T-helper 1 cell treated with Interleukin-12 subunit alpha and Interleukin-12 subunit beta and Interleukin-4 antibody, amounts not matched to agents 30 μg/mL and 1 μg/mL, for 36 hours (primary cell): ENCODE data around the gene MMEL1.
"Not testable (repeated sequence)": the region's sequence is repeated elsewhere in the genome, so short reads cannot be mapped to it uniquely, and the experiment has no call there.

Source experiments
- H3K27ac Mint-ChIP-seq: one replicate; pipeline ENCODE4 v1.8.0; 2021; ENCODE audit warnings: mild to moderate bottlenecking, mixed read lengths
- H3K27me3 Mint-ChIP-seq: one replicate; pipeline ENCODE4 v1.8.0; 2021; ENCODE audit warnings: low read depth, mixed read lengths
- H3K36me3 Mint-ChIP-seq: one replicate; pipeline ENCODE4 v1.8.0; 2021; ENCODE audit warnings: low read depth, mixed read lengths
- H3K4me1 Mint-ChIP-seq: one replicate; pipeline ENCODE4 v1.8.0; 2021; ENCODE audit warnings: low read depth, mixed read lengths
- H3K4me3 Mint-ChIP-seq: one replicate; pipeline ENCODE4 v1.8.0; 2021; ENCODE audit warnings: mild to moderate bottlenecking, moderate library complexity, mixed read lengths
- H3K9me3 Mint-ChIP-seq: one replicate; pipeline ENCODE4 v1.8.0; 2021; ENCODE audit warnings: mixed read lengths

Gene MMEL1

DNA sequence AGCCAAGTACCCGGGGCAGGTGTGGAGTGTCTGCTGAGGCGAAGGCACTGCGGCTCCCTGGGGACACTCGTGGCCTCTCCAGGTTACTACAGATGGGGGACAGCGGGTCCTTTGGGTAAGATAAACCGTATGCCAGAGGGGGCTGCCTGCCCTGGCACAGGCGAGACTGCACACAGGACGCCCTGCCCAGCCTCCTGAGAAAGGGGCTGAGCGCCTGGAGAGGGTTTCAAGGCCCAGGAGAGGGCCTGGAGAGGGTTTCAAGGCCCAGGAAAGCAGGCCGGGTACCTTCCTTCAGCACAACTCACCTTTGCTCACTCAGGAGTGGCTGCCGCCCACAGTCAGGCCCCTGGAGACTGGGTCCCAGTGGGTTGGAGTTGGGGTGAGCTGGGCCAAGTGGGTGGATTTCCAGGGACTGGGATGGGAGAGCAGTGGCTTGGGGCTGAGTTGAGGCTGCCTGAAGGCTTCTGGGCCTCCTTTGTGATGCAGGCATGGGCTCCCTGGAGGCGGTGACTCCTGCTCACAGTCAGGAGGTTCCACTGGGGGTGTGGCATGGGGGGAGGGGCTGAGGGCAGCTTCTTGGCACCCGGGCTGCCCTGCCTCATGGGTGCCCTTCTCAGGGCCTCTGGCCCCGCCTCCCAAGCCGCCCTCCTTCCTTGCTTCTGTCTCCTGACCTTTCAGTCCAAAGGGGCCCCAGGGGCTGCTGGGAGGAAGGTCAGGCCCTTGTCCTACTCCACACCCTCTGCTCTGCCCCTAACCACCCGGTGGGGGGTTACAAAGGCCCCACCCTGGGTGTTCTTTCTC, at the start of gene MMEL1:
MMEL1 (minus strand) TSS at position 456 of the 801 bp plus-strand sequence. CDS start 3,532 bp downstream, outside the sequence.
- Mint-ChIP-seq H3K4me1 (no peaks in the 10 kb centered on the region), H3K9me3 (peaks cover 26% of the 10 kb centered on the region), H3K27me3 (peaks cover 32% of the 10 kb centered on the region), H3K27ac (no peak within 1 kb of the TSS), H3K4me3 (no peak within 1 kb of the TSS), H3K36me3 (peaks cover 3% of the 10 kb centered on the region)

GRCh38 chr1:2676726-2677125, 43.9 kb upstream of the MMEL1 start:
- not testable (repeated sequence) for H3K4me3 Mint-ChIP-seq, H3K4me1 Mint-ChIP-seq, H3K9me3 Mint-ChIP-seq, H3K36me3 Mint-ChIP-seq, H3K27ac Mint-ChIP-seq, H3K27me3 Mint-ChIP-seq

DNA sequence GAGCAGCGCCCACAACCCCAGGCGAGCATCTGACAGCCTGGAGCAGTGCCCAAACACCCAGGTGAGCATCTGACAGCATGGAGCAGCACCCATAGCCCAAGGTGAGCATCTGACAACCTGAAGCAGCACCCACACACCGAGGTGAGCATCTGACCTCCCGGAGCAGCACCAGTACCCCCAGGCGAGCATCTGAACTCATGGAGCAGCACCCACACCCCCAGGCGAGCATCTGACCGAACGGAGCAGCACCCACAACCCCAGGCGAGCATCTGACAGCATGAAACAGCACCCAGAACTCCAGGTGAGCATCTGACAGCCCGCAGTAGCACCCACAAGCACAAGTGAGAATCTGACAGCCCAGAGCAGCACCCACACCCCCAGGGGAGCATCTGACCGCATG, 38.8 kb upstream of the MMEL1 start:
- H3K4me1 Mint-ChIP-seq, H3K27me3 Mint-ChIP-seq, H3K9me3 Mint-ChIP-seq, H3K36me3 Mint-ChIP-seq, H3K4me3 Mint-ChIP-seq, H3K27ac Mint-ChIP-seq: not testable (repeated sequence)

DNA sequence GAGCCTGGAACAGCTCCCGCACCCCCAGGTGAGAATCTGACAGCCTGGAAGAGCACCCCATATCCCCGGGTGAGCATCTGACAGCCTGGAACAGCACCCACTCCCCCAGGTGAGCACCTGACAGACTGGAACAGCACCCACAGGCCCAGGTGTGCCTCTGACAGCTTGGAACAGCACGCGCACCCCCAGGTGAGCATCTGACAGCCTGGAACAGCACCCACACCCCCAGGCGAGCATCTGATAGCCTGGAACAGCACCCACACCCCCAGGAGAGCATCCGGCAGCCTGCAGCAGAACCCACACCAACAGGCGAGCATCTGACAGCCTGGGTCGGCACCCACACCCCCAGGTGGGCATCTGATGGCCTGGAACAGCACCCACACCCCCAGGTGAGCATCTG, 27.0 kb upstream of the MMEL1 start:
- not testable (repeated sequence) for H3K27ac Mint-ChIP-seq, H3K4me1 Mint-ChIP-seq, H3K4me3 Mint-ChIP-seq, H3K27me3 Mint-ChIP-seq, H3K36me3 Mint-ChIP-seq, H3K9me3 Mint-ChIP-seq

DNA sequence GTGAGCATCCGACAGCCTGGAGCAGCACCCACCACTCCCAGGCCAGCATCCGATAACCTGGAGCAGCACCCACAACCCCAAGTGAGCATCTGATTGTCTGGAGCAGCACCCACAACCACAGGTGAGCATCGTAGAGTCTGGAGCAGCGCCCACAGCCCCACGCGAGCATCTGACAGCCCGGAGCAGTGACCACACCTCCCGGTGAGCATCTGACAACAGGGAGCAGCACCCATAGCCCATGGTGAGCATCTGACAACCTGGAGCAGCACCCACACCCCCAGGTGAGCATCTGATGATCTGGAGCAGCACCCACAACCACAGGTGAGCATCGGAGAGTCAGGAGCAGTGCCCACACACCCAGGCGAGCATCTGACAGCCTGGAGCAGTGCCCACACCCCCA, 25.1 kb upstream of the MMEL1 start:
- not testable (repeated sequence) for H3K36me3 Mint-ChIP-seq, H3K4me1 Mint-ChIP-seq, H3K9me3 Mint-ChIP-seq, H3K27me3 Mint-ChIP-seq, H3K27ac Mint-ChIP-seq, H3K4me3 Mint-ChIP-seq

- H3K4me3 Mint-ChIP-seq, H3K27ac Mint-ChIP-seq, H3K36me3 Mint-ChIP-seq, H3K9me3 Mint-ChIP-seq, H3K4me1 Mint-ChIP-seq, H3K27me3 Mint-ChIP-seq: not testable (repeated sequence)
Measured at GRCh38 chr1:2657124-2657523, 24.3 kb upstream of the MMEL1 start.

DNA sequence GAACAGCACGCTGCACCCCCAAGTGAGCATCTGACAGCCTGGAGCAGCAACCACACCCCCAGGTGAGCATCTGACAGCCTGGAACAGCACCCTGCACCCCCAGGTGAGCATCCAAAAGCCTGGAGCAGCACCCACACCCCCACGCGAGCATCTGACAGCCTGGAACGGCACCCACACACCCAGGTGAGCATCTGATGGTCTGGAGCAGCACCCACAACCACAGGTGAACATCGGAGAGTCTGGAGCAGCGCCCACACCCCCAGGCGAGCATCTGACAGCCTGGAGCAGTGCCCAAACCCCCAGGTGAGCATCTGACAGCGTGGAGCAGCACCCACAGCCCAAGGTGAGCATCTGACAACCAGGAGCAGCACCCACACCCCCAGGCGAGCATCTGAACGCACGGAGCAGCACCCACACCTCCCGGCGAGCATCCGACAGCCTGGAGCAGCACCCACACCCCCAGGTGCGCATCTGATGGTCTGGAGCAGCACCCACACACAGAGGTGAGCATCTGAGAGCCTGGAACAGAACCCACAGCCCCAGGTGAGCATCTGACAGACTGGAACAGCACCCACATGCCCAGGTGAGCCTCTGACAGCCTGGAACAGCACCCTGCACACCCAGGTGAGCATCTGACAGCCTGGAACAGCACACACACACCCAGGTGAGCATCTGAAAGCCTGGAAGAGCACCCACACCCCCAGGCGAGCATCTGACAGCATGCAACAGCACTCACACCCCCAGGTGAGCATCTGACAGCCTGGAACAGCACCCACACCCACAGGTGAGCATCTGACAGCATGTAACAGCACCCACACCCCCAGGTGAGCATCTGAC, 23.0 kb upstream of the MMEL1 start:
- not testable (repeated sequence) for H3K27ac Mint-ChIP-seq, H3K9me3 Mint-ChIP-seq, H3K36me3 Mint-ChIP-seq

GRCh38 chr1:2654443-2654948, 21.7 kb upstream of the MMEL1 start:
- not testable (repeated sequence) for H3K27me3 Mint-ChIP-seq, H3K36me3 Mint-ChIP-seq, H3K4me1 Mint-ChIP-seq, H3K9me3 Mint-ChIP-seq, H3K27ac Mint-ChIP-seq, H3K4me3 Mint-ChIP-seq

More for the DNA sequence above, 23.0 kb upstream of the MMEL1 start:
- not testable (repeated sequence) for H3K4me1 Mint-ChIP-seq, H3K27me3 Mint-ChIP-seq, H3K4me3 Mint-ChIP-seq

- H3K36me3 Mint-ChIP-seq, H3K27ac Mint-ChIP-seq, H3K4me1 Mint-ChIP-seq, H3K27me3 Mint-ChIP-seq, H3K4me3 Mint-ChIP-seq, H3K9me3 Mint-ChIP-seq: not testable (repeated sequence)
Measured at GRCh38 chr1:2653741-2654442, 21.1 kb upstream of the MMEL1 start.

DNA sequence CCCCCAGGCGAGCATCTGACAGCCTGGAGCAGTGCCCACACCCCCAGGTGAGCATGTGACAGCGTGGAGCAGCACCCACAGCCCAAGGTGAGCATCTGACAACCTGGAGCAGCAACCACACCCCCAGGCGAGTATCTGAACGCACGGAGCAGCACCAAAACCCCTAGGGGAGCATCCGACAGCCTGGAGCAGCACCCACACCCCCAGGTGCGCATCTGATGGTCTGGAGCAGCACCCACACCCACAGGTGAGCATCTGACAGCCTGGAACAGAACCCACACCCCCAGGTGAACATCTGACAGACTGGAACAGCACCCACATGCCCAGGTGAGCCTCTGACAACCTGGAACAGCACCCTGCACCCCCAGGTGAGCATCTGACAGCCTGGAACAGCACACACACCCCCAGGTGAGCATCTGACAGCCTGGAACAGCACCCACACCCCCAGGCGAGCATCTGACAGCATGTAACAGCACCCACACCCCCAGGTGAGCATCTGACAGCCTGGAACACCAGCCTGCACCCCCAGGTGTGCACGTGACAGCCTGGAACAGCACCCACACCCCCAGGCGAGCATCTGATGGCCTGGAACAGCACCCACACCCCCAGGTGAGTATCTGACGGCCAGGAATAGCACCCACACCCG, 20.2 kb upstream of the MMEL1 start:
- not testable (repeated sequence) for H3K27ac Mint-ChIP-seq, H3K9me3 Mint-ChIP-seq, H3K4me3 Mint-ChIP-seq, H3K36me3 Mint-ChIP-seq, H3K4me1 Mint-ChIP-seq, H3K27me3 Mint-ChIP-seq

DNA sequence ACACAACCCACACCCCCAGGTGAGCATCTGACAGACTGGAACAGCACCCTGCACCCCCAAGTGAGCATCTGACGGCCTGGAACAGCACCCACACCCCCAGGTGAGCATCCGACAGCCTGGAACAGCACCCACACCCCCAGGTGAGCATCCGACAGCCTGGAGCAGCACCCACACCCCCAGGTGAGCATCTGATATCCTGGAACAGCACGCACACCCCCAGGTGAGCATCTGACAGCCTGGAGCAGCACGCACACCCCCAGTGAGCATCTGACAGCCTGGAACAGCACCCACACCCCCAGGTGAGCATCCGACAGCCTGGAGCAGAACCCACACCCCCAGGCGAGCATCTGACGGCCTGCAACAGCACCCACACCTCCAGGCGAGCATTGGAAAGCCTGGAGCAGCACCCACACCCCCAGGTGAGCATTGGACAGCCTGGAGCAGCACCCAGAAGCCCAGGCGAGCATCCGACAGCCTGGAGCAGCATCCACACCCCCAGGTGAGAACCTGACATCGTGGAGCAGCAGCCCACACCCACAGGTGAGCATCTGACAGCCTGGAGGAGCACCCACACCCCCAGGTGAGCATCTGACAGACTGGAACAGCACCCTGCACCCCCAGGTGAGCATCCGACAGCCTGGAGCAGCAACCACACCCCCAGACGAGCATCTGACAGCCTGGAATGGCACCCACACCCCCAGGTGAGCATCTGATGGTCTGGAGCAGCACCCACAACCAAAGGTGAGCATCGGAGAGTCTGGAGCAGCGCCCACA, 19.5 kb upstream of the MMEL1 start:
- not testable (repeated sequence) for H3K4me3 Mint-ChIP-seq, H3K36me3 Mint-ChIP-seq, H3K9me3 Mint-ChIP-seq, H3K4me1 Mint-ChIP-seq, H3K27me3 Mint-ChIP-seq, H3K27ac Mint-ChIP-seq

DNA sequence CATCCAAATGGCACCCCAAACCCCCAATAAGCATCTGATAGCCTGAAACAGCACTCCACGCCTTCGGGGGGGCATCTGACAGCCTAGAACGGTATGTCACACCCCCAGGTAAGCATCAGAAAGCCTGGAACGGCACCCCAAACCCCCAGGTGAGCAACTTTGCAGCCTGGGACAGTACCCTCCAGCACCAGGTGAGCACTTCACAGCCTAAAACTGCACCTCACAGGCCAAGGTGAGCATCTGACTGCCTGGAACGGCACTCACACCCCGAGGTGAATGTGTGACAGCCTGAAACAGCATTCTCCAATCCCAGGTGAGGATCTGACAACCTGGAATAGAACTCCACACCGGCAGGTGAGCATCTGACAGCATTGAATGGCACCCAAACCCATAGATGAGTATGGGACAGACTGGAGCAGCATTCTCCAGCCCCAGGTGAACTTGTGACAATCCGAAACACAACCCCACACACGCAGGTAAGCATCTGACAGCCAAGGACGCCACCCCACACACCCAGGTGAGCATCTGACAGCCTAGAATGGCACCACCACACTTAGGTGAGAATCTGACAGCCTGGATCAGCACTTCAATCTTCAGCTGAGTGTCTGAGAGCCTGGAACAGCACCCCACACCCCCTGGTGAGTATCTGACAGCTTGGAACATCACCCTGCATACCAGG, 18.3 kb upstream of the MMEL1 start:
- peaks cover 4% of the 10 kb centered on the region for H3K36me3 Mint-ChIP-seq
- H3K4me1 Mint-ChIP-seq = no peaks in the 10 kb centered on the region
- no peak overlapping the region for H3K4me3 Mint-ChIP-seq
- H3K27me3 Mint-ChIP-seq = peaks cover 10% of the 10 kb centered on the region
- H3K9me3 Mint-ChIP-seq = peaks cover 17% of the 10 kb centered on the region
- no peak overlapping the region for H3K27ac Mint-ChIP-seq

- no peaks in the 10 kb centered on the region for H3K27me3 Mint-ChIP-seq
- no peak overlapping the region for H3K27ac Mint-ChIP-seq
- H3K9me3 Mint-ChIP-seq = peaks cover 23% of the 10 kb centered on the region
- peaks cover 5% of the 10 kb centered on the region for H3K36me3 Mint-ChIP-seq
- H3K4me1 Mint-ChIP-seq = peaks cover 3% of the 10 kb centered on the region
- no peak overlapping the region for H3K4me3 Mint-ChIP-seq
Measured at GRCh38 chr1:2646837-2647236, 14.0 kb upstream of the MMEL1 start.
